ENCODE results near the gene EXOC4. TPM values are rescaled to one million over a fixed set of nuclear protein-coding genes. Genes with fewer than 3 reads are reported as not detected.

The EXOC4 gene
- total and polyA plus RNA-seq, 2 donors (not counting 1 experiment from before 2014, with no cell fraction given), result 79.6 to 158 TPM

DNA sequence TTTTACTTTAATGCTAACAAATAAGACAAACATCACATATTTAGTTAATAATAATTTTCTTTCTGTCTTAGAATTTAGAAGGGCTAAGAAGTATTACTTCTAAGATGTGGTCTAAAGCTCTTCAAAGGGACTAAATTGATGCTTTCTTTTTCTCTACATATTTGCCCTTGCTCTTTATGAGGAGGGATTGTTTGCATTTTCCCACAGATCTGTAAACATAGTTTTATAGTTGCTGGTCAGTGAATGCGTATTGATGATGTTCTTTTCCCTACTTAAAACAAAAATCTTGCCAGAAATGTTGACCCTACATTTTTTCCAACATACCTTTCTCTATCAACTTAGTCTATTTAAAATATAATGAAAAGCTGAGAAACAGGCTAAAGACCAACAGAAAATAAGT lies 501.8 kb downstream of the EXOC4 start:
- H3K27me3 ChIP-seq (ENCODE audit: control insufficient read depth, insufficient read depth, low read length), result no peaks in the 10 kb centered on the region
- no peaks in the 10 kb centered on the region for H3K9me3 ChIP-seq (ENCODE audit: control insufficient read depth, insufficient read depth, low read depth, low read length)
- no peak overlapping the region for H3K9ac ChIP-seq (ENCODE audit: insufficient read depth, low read length)
- H3K36me3 ChIP-seq (ENCODE audit: control insufficient read depth, insufficient read depth, low read length), result no peaks in the 10 kb centered on the region
- H3K4me3 ChIP-seq (replicated peaks in 1 of 4; ENCODE audit: control extremely low read depth in 1 of 4, insufficient read depth in 1 of 4, low read depth in 3 of 4, low read length in 4 of 4), result no peak overlapping the region
- no peak overlapping the region for H3K27ac ChIP-seq (ENCODE audit: insufficient read depth, low read length)
- H2AFZ ChIP-seq (ENCODE audit: low read length), result no peak overlapping the region
- H4K20me1 ChIP-seq (ENCODE audit: control insufficient read depth, extremely low read depth, insufficient read depth, low read length), result no peaks in the 10 kb centered on the region
- H3K79me2 ChIP-seq (ENCODE audit: control insufficient read depth, insufficient read depth, low read length), result no peaks in the 10 kb centered on the region
- H3K4me1 ChIP-seq (ENCODE audit: control insufficient read depth, extremely low read depth, insufficient read depth, low read length), result no peaks in the 10 kb centered on the region
- peak in 1 of 2 donors; percentile 10 for DNase-seq (ENCODE audit: low read depth in 2 of 2)
- TF ChIP-seq, protein P1, sequence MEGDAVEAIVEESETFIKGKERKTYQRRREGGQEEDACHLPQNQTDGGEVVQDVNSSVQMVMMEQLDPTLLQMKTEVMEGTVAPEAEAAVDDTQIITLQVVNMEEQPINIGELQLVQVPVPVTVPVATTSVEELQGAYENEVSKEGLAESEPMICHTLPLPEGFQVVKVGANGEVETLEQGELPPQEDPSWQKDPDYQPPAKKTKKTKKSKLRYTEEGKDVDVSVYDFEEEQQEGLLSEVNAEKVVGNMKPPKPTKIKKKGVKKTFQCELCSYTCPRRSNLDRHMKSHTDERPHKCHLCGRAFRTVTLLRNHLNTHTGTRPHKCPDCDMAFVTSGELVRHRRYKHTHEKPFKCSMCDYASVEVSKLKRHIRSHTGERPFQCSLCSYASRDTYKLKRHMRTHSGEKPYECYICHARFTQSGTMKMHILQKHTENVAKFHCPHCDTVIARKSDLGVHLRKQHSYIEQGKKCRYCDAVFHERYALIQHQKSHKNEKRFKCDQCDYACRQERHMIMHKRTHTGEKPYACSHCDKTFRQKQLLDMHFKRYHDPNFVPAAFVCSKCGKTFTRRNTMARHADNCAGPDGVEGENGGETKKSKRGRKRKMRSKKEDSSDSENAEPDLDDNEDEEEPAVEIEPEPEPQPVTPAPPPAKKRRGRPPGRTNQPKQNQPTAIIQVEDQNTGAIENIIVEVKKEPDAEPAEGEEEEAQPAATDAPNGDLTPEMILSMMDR (conservative IDR thresholded peaks at IDR 0.05 in 1 of 2, IDR thresholded peaks at IDR 0.05 in 1 of 2; ENCODE audit: low read depth in 1 of 2, low read length in 2 of 2), result no peak
- no peak for TF ChIP-seq EZH2 (IDR thresholded peaks at IDR 0.05; ENCODE audit: low read length, missing control alignments)
- no peak overlapping the region for H3K4me2 ChIP-seq (ENCODE audit: extremely low read depth, insufficient read depth, low read length)

DNA sequence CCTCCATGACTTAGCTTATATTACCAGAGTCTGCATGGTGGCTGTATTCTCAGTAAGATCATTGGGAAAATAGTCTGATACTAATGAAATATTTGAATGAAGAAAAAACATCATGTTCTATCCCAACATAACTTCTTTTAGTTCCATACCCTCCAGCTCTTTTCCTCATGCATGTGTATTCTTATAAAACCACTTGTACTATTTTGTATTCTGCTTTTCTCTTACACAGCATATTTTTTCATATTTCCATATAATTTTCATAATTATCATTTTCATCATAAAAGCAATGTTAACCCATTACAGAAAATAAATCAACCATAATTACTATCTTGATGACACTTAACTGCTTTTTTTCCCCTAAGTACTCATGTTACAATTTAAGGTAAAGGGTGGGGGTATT lies 503.0 kb downstream of the EXOC4 start:
- H3K27ac ChIP-seq (ENCODE audit: insufficient read depth, low read length), result no peak overlapping the region
- H3K79me2 ChIP-seq (ENCODE audit: control insufficient read depth, insufficient read depth, low read length), result no peaks in the 10 kb centered on the region
- H3K27me3 ChIP-seq (ENCODE audit: control insufficient read depth, insufficient read depth, low read length), result no peaks in the 10 kb centered on the region
- TF ChIP-seq, protein P1 (conservative IDR thresholded peaks at IDR 0.05 in 1 of 2, IDR thresholded peaks at IDR 0.05 in 1 of 2; ENCODE audit: low read depth in 1 of 2, low read length in 2 of 2), result no peak
- TF ChIP-seq EZH2 (IDR thresholded peaks at IDR 0.05; ENCODE audit: low read length, missing control alignments), result no peak
- no peak overlapping the region for H3K4me2 ChIP-seq (ENCODE audit: extremely low read depth, insufficient read depth, low read length)
- no peak overlapping the region for H2AFZ ChIP-seq (ENCODE audit: low read length)
- DNase-seq (ENCODE audit: low read depth in 2 of 2), result no peak
- H3K9me3 ChIP-seq (ENCODE audit: control insufficient read depth, insufficient read depth, low read depth, low read length), result no peaks in the 10 kb centered on the region
- H3K9ac ChIP-seq (ENCODE audit: insufficient read depth, low read length), result no peak overlapping the region
- no peaks in the 10 kb centered on the region for H3K36me3 ChIP-seq (ENCODE audit: control insufficient read depth, insufficient read depth, low read length)
- no peaks in the 10 kb centered on the region for H4K20me1 ChIP-seq (ENCODE audit: control insufficient read depth, extremely low read depth, insufficient read depth, low read length)
- H3K4me1 ChIP-seq (ENCODE audit: control insufficient read depth, extremely low read depth, insufficient read depth, low read length), result no peaks in the 10 kb centered on the region
- no peak overlapping the region for H3K4me3 ChIP-seq (replicated peaks in 1 of 4; ENCODE audit: control extremely low read depth in 1 of 4, insufficient read depth in 1 of 4, low read depth in 3 of 4, low read length in 4 of 4)

DNA sequence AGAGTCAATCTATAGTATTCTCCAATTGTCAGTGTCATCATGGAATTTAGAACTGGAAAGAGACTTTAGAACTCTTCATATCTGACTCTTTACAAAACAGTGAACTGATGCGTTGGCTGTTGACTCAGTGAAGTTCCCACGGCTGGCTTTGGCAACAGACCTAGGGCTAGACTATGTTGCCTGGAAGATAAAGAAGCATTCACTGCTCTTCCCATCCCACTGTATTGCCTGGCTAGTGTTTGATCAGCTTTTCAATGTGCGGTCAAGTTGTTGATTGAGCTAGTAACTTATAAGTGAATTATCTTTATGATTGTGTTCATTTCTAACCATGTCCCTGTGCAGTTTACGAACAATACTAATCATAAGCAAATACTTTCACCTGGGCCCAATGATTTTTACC lies 508.6 kb downstream of the EXOC4 start:
- H3K9ac ChIP-seq (ENCODE audit: insufficient read depth, low read length), result no peak overlapping the region
- no peak overlapping the region for H3K27ac ChIP-seq (ENCODE audit: insufficient read depth, low read length)
- no peak for DNase-seq (ENCODE audit: low read depth in 2 of 2)
- no peak overlapping the region for H3K4me3 ChIP-seq (replicated peaks in 1 of 4; ENCODE audit: control extremely low read depth in 1 of 4, insufficient read depth in 1 of 4, low read depth in 3 of 4, low read length in 4 of 4)
- H3K36me3 ChIP-seq (ENCODE audit: control insufficient read depth, insufficient read depth, low read length), result no peaks in the 10 kb centered on the region
- H3K4me2 ChIP-seq (ENCODE audit: extremely low read depth, insufficient read depth, low read length), result no peak overlapping the region
- TF ChIP-seq, protein P1 (conservative IDR thresholded peaks at IDR 0.05 in 1 of 2, IDR thresholded peaks at IDR 0.05 in 1 of 2; ENCODE audit: low read depth in 1 of 2, low read length in 2 of 2), result no peak
- TF ChIP-seq EZH2 (IDR thresholded peaks at IDR 0.05; ENCODE audit: low read length, missing control alignments), result no peak
- no peaks in the 10 kb centered on the region for H3K27me3 ChIP-seq (ENCODE audit: control insufficient read depth, insufficient read depth, low read length)
- H2AFZ ChIP-seq (ENCODE audit: low read length), result no peak overlapping the region
- H3K79me2 ChIP-seq (ENCODE audit: control insufficient read depth, insufficient read depth, low read length), result no peaks in the 10 kb centered on the region
- H3K4me1 ChIP-seq (ENCODE audit: control insufficient read depth, extremely low read depth, insufficient read depth, low read length), result no peaks in the 10 kb centered on the region
- H3K9me3 ChIP-seq (ENCODE audit: control insufficient read depth, insufficient read depth, low read depth, low read length), result no peaks in the 10 kb centered on the region
- no peaks in the 10 kb centered on the region for H4K20me1 ChIP-seq (ENCODE audit: control insufficient read depth, extremely low read depth, insufficient read depth, low read length)

Measured in fibroblast of lung (primary cell).